ENCODE results near the gene ARHGAP1.

The ARHGAP1 gene

DNA sequence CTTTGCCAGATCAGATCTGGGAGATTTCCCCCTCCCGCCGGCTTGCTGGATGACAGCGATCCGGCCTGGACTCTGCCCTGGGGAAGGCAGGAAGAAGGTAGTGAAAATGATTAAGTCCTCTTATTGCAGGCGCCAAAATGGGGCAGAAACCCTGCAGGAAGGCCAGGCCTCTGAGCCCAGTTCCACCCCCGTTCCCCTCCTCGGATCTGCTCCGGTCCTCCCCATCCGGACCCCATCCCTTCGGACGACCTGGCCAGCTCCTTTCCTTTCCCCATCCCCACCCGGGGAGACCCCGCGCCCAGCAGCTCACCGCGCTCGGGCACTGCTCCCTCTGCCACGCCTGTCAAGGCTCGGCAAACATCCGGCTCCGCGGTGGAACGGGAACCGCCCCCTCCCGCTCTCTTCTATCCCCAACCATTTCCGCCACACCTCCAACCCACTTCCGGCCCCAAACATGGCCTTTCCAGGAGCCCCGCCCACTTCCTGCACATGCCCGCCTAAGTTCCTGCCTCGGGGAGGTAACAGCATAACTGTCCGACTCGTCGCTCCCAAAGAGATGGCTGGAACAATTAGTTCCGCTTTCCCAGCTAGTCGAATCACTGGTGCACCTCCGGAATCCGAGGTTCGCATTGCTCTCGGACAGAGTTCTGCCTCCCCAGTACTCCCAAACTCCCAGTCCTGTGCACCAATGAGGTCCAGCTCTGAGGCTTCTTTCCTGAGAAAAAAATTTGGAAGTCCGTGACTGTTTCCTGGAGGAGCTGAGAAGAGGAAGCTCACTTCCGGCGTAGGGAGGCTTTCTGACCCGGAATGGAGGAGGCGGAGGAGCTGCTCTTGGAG, at the start of gene ARHGAP1, which contains the start of gene ZNF408:
Gene ARHGAP1, minus strand, starts transcription at position 379 of the 837 bp plus-strand sequence. CDS start 4,512 bp downstream, outside the sequence.
Gene ZNF408, plus strand, starts transcription at position 791 of the 837 bp plus-strand sequence. Its CDS starts 17 bp downstream, at position 808.
- DNase-seq (ENCODE audit: low read depth): peak; percentile 97
- H3K4me3 ChIP-seq (ENCODE audit: low read depth, low read length): peak within 1 kb of the TSS; percentile 100
- TF ChIP-seq, protein P1, sequence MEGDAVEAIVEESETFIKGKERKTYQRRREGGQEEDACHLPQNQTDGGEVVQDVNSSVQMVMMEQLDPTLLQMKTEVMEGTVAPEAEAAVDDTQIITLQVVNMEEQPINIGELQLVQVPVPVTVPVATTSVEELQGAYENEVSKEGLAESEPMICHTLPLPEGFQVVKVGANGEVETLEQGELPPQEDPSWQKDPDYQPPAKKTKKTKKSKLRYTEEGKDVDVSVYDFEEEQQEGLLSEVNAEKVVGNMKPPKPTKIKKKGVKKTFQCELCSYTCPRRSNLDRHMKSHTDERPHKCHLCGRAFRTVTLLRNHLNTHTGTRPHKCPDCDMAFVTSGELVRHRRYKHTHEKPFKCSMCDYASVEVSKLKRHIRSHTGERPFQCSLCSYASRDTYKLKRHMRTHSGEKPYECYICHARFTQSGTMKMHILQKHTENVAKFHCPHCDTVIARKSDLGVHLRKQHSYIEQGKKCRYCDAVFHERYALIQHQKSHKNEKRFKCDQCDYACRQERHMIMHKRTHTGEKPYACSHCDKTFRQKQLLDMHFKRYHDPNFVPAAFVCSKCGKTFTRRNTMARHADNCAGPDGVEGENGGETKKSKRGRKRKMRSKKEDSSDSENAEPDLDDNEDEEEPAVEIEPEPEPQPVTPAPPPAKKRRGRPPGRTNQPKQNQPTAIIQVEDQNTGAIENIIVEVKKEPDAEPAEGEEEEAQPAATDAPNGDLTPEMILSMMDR (IDR thresholded peaks at IDR 0.05; ENCODE audit: low read depth, low read length, missing control alignments): no peak

DNA sequence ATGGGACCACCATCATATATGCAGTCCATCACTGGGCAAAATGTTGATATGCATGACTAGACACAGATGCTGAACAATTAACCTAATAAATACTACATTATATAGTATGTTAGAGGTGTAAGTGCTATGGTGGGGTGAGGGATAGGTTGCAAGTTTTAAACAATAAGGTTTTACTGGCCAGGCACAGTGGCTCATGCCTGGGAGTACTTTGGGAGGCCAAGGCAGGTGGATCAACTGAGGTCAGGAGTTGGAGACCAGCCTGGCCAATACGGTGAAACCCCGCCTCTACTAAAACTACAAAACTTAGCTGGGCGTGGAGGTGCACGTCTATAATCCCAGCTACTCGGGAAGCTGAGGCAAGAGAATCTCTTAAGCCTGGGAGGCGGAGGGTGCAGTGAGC, 46.7 kb upstream of the ARHGAP1 start:
- DNase-seq (ENCODE audit: low read depth): no peak
- H3K4me3 ChIP-seq (ENCODE audit: low read depth, low read length): no peak overlapping the region
- TF ChIP-seq, protein P1 (IDR thresholded peaks at IDR 0.05; ENCODE audit: low read depth, low read length, missing control alignments): no peak

DNA sequence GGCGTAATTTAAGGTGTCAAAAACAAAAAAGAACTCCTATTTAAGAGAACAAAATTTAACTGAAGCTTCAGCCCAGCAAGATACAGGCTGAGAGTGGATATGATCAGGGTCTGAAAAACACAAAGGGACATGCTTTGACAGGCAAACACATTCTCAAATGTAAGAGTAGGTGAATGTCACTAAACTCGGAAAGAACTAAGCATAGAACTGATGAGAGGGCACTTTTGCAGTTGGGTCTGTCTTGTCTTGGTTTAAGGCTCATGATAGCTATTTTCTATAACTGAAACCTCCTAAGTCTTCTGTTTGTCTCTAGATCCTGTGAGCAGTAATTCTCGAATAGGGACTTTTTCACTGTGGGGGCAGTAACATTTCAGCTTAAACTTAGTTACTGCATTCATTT, 45.6 kb upstream of the ARHGAP1 start:
- TF ChIP-seq, protein P1 (IDR thresholded peaks at IDR 0.05; ENCODE audit: low read depth, low read length, missing control alignments): no peak
- DNase-seq (ENCODE audit: low read depth): no peak
- no peak overlapping the region for H3K4me3 ChIP-seq (ENCODE audit: low read depth, low read length)

DNA sequence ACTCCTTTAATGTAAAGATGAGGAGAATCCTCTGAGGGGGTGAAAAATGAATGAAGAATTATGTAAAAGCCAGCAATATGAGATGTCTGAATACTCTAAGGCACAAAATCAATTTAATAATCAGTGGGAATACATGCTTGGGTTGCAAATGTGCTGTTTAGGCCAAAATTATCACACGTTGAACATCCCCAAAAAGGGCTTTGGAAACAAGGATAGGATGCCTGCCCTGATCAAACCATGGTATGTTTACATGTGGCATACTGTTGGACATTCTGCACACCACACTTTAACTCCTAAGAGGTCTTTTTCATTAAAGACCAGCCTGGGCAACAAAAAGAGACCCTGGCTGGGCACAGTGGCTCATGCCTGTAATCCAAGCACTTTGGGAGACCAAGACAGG, 44.9 kb upstream of the ARHGAP1 start:
- no peak for DNase-seq (ENCODE audit: low read depth)
- TF ChIP-seq, protein P1 (IDR thresholded peaks at IDR 0.05; ENCODE audit: low read depth, low read length, missing control alignments): no peak
- H3K4me3 ChIP-seq (ENCODE audit: low read depth, low read length): no peak overlapping the region

DNA sequence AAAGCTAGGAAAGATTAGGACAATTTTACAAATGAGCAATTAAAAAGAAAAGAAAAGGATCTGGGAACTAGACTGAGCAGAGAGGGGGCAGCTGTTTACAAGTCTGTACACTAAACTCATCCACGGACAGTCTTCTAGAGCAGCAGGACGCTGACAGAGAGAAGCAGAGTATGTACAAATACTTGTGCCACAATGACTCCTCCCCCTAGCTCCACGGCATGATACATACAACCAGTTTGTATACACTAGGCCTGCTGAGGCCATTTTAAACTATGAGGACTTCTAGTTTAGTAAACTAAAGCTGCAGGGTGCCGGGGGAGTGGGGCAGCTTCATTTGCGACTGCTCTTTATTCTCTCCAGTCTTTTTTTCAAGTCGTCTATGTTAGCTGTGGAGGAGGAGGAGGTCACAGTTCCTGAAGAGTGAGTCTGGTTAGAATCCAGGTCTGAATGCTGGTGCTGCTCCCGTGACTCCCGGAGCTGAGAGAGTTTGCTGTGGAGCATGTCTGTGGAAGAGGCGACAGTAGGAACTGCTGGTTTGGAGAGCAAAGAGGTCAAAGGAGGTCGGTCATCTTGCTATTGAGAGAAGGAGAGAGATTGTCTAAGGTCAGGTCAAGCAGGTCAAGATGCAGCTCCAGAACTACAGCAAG, 43.4 kb upstream of the ARHGAP1 start:
- TF ChIP-seq, protein P1 (IDR thresholded peaks at IDR 0.05; ENCODE audit: low read depth, low read length, missing control alignments): no peak
- no peak for DNase-seq (ENCODE audit: low read depth)
- no peak overlapping the region for H3K4me3 ChIP-seq (ENCODE audit: low read depth, low read length)

DNA sequence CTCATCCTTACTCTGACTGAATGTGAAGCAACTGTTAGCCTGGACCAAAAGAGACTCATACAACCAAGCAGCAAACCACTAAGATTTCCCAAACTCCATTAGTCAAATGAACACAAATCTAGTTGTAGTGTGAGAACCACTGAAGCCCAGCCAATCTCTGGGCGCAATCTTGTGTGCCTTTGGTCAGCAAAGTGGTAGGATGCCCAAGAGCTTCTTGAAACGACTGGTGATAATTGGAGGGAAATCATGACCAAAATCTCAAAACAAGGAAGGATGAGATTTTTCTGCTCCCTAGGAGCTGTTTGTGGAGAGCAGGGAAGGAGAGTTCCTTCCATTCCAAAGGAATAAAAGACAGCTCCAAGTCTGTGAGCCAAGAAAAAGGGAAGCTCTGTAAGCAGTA, 42.6 kb upstream of the ARHGAP1 start:
- TF ChIP-seq, protein P1 (IDR thresholded peaks at IDR 0.05; ENCODE audit: low read depth, low read length, missing control alignments): no peak
- no peak for DNase-seq (ENCODE audit: low read depth)
- H3K4me3 ChIP-seq (ENCODE audit: low read depth, low read length): no peak overlapping the region

All from GM12864 (cell line).